Mucosa of rectum (tissue), 2 donors: ENCODE data around the gene SDSL.

Experiments
- H3K27ac ChIP-seq, 2 donors: one replicate each; pipeline ENCODE4 v1.7.0; 2013; ENCODE audit warnings: inconsistent platforms in 2 of 2, low read depth in 2 of 2, low read length in 2 of 2
- H3K27me3 ChIP-seq, 2 donors: one replicate each; pipeline ENCODE4 v1.7.0; 2013; ENCODE audit warnings: low read length in 2 of 2; ENCODE audit not compliant: control insufficient read depth in 2 of 2, insufficient read depth in 2 of 2
- H3K36me3 ChIP-seq, 2 donors: one replicate each; pipeline ENCODE4 v1.7.0; 2013; ENCODE audit warnings: low read length in 2 of 2; ENCODE audit not compliant: control insufficient read depth in 2 of 2, insufficient read depth in 2 of 2
- H3K4me1 ChIP-seq, 2 donors: one replicate each; pipeline ENCODE4 v1.7.0; 2013; ENCODE audit warnings: low read length in 2 of 2, mild to moderate bottlenecking in 1 of 2; ENCODE audit not compliant: control insufficient read depth in 2 of 2, insufficient read depth in 2 of 2
- H3K4me3 ChIP-seq, 2 donors: one replicate each; pipeline ENCODE4 v1.7.0; 2013; ENCODE audit warnings: low read length in 2 of 2
- H3K9ac ChIP-seq, 2 donors: one replicate each; pipeline ENCODE4 v1.7.0; 2013; ENCODE audit warnings: low read length in 2 of 2, low read depth in 1 of 2, mild to moderate bottlenecking in 1 of 2
- H3K9me3 ChIP-seq, 2 donors: one replicate each; pipeline ENCODE4 v1.7.0; 2013; ENCODE audit warnings: low read length in 2 of 2; ENCODE audit not compliant: control insufficient read depth in 2 of 2
- donor health status: healthy.
- donor health status: Normal muscosa, but diverticular disease.

The SDSL gene

DNA sequence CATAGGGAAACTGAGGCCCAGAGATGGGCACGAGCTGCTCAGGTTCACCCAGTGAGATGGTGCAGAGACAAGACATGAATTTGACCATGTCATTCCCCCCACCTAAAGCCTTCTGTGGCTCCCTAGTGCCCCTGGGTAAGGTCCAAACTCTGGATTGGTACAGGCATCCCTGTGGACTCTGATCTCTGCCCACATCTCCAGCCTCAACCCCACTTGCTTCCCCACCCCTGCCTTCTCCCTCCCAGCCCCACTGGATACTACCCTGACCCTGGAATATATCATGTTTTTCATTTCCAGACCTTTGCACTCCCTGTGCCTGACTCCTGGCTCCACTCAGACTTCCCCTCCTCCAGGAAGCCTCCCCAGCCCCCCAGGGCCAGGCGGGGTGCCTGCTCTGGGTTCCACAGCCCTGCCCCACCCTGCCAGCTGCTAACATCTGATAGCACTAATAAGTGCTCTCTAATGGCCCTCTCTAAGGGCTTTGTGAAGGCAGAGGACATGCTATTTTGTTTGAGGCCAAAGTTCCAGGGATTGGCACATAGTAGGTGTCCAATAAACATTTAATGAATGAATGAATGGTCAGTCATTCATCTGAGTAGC is 1.1 kb upstream of the SDSL start:
- no peaks in the 10 kb centered on the region for H3K9me3 ChIP-seq

GRCh38 chr12:113422886-113423669 is 898 bp downstream of the SDSL start:
- Histone ChIP-seq H3K4me3 (peak overlapping the region; percentile 85 to 88), H3K9me3 (no peaks in the 10 kb centered on the region)

More for the DNA sequence above, 1.1 kb upstream of the SDSL start:
- no peaks in the 10 kb centered on the region for H3K27me3 ChIP-seq
- no peak overlapping the region for H3K4me3 ChIP-seq
- H3K36me3 ChIP-seq = no peaks in the 10 kb centered on the region
- H3K9ac ChIP-seq = no peak overlapping the region
- no peak overlapping the region for H3K27ac ChIP-seq
- peaks cover 3 to 12% of the 10 kb centered on the region in 2 donors for H3K4me1 ChIP-seq

GRCh38 chr12:113424456-113424855 is 2.3 kb downstream of the SDSL start:
- Histone ChIP-seq H3K4me1 (peaks cover 3 to 12% of the 10 kb centered on the region in 2 donors), H3K27me3 (peaks cover 0 to 6% of the 10 kb centered on the region in 2 donors), H3K9ac (no peak overlapping the region), H3K9me3 (no peaks in the 10 kb centered on the region), H3K27ac (no peak overlapping the region), H3K36me3 (no peaks in the 10 kb centered on the region), H3K4me3 (no peak overlapping the region)

More at GRCh38 chr12:113422886-113423669, 898 bp downstream of the SDSL start:
- H3K27ac ChIP-seq = peak overlapping the region; percentile 67 to 72
- peak overlapping the region; percentile 85 to 97 for H3K9ac ChIP-seq
- H3K36me3 ChIP-seq = no peaks in the 10 kb centered on the region
- H3K4me1 ChIP-seq = peaks cover 3 to 12% of the 10 kb centered on the region in 2 donors
- H3K27me3 ChIP-seq = peaks cover 0 to 2% of the 10 kb centered on the region in 2 donors

GRCh38 chr12:113424915-113425823 is 3.0 kb downstream of the SDSL start:
- Histone ChIP-seq H3K4me1 (peaks cover 3 to 12% of the 10 kb centered on the region in 2 donors), H3K36me3 (no peaks in the 10 kb centered on the region), H3K9ac (no peak overlapping the region), H3K27me3 (peaks cover 0 to 6% of the 10 kb centered on the region in 2 donors), H3K9me3 (no peaks in the 10 kb centered on the region), H3K27ac (no peak overlapping the region), H3K4me3 (no peak overlapping the region)

DNA sequence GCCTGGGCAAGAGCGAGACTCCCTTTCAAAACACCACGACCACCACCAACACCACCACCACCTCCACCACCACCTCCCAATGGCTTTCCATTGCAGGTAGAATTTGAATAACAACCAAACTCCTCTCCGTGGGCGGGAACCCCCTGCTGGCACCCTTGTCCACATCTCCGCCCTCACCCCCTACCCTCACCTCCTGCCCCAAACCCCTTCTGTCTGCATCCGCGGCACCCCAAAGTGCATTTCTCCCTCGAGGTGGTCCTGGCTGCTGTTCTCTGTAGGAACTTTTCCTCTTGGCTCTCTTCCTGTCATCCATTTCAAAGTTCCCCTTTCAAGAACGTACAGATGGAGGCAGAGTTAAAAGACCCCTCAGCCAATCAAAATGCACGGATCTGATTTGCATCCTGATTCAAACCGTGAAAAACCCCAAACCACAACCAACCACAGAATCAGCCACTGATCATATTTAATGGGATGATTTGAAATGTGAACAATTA is 3.8 kb downstream of the SDSL start:
- Histone ChIP-seq H3K4me1 (peaks cover 3 to 12% of the 10 kb centered on the region in 2 donors), H3K9ac (no peak overlapping the region), H3K4me3 (no peak overlapping the region), H3K27me3 (peaks cover 0 to 6% of the 10 kb centered on the region in 2 donors), H3K36me3 (no peaks in the 10 kb centered on the region), H3K9me3 (no peaks in the 10 kb centered on the region), H3K27ac (no peak overlapping the region)

DNA sequence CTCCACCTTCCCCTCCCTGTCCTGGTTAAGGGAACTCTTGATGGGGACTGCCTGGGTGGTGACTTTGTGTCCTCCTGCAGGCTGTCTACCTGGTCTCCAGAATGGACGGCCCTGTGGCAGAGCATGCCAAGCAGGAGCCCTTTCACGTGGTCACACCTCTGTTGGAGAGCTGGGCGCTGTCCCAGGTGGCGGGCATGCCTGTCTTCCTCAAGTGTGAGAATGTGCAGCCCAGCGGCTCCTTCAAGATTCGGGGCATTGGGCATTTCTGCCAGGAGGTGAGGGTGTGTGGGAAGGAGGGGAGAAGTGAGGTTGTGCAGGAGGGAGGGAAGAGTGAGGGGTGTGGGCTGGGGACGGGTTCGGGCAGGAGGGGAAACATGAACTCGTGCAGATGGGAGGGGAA is 5.7 kb downstream of the SDSL start:
- H3K4me1 ChIP-seq = peaks cover 0 to under 1% of the 10 kb centered on the region in 2 donors
- H3K4me3 ChIP-seq = no peak overlapping the region
- no peaks in the 10 kb centered on the region for H3K36me3 ChIP-seq
- H3K27ac ChIP-seq = no peak overlapping the region
- no peaks in the 10 kb centered on the region for H3K9me3 ChIP-seq
- peaks cover 0 to 6% of the 10 kb centered on the region in 2 donors for H3K27me3 ChIP-seq
- no peak overlapping the region for H3K9ac ChIP-seq

GRCh38 chr12:113428482-113428881 is 6.3 kb downstream of the SDSL start:
- Histone ChIP-seq H3K36me3 (no peaks in the 10 kb centered on the region), H3K4me1 (no peaks in the 10 kb centered on the region), H3K4me3 (no peak overlapping the region), H3K27ac (no peak overlapping the region), H3K27me3 (peaks cover 0 to 6% of the 10 kb centered on the region in 2 donors), H3K9ac (no peak overlapping the region), H3K9me3 (no peaks in the 10 kb centered on the region)

DNA sequence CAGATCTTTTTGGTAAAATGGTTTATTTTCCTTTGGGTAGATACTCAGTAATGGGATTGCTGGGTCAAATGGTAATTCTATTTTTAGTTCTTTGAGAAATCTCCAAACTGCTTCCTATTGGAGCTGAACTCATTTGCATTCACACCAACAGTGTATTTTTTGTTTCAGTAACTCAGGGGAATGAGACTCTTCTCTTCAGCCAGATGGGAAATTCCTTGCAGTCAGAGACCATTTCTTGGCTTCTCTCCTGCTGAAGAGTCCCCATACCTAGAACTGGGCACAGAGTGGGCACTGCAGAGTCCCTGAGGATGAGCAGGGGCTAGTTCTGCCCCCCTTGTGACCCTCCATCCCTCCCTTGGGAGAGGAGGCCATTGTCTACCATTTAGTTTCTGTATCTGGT is 10.8 kb downstream of the SDSL start:
- no peak overlapping the region for H3K4me3 ChIP-seq
- H3K9me3 ChIP-seq = no peaks in the 10 kb centered on the region
- H3K27me3 ChIP-seq = peaks cover 0 to 5% of the 10 kb centered on the region in 2 donors
- no peak overlapping the region for H3K27ac ChIP-seq
- no peaks in the 10 kb centered on the region for H3K36me3 ChIP-seq
- no peaks in the 10 kb centered on the region for H3K4me1 ChIP-seq
- no peak overlapping the region for H3K9ac ChIP-seq

DNA sequence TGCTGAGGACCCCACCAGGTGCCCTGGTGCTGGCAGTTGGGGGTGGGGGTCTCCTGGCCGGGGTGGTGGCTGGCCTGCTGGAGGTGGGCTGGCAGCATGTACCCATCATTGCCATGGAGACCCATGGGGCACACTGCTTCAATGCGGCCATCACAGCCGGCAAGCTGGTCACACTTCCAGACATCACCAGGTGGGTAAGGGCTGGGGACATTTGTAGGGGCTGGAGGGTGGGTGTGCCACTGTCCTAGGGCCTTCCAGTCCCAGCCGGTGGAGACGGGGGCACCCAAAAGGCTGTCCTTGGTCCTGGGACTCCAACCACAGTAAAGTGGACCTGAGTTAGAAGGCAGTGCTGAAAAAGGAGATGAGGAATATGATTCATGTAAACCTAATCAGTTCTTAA is 13.2 kb downstream of the SDSL start:
- Histone ChIP-seq H3K4me1 (no peaks in the 10 kb centered on the region), H3K36me3 (no peaks in the 10 kb centered on the region), H3K9ac (no peak overlapping the region), H3K27me3 (no peaks in the 10 kb centered on the region), H3K27ac (no peak overlapping the region), H3K9me3 (no peaks in the 10 kb centered on the region), H3K4me3 (no peak overlapping the region)
